Stimulated activated CD4-positive, alpha-beta T cell treated with anti-CD3 and anti-CD28 coated beads, Interleukin-1b, Interleukin-23, amount 100 ng/mL, for 4 hours (primary cell): ENCODE data around the gene ABHD14A.
"Not testable (repeated sequence)": the region's sequence is repeated elsewhere in the genome, so short reads cannot be mapped to it uniquely, and the experiment has no call there.

Experiments used
- DNase-seq, 2 donors: peaks; one replicate each; pipeline ENCODE4 v3.0.0-alpha.2; 2020; ENCODE audit warnings: low read depth in 2 of 2

The ABHD14A gene

DNA sequence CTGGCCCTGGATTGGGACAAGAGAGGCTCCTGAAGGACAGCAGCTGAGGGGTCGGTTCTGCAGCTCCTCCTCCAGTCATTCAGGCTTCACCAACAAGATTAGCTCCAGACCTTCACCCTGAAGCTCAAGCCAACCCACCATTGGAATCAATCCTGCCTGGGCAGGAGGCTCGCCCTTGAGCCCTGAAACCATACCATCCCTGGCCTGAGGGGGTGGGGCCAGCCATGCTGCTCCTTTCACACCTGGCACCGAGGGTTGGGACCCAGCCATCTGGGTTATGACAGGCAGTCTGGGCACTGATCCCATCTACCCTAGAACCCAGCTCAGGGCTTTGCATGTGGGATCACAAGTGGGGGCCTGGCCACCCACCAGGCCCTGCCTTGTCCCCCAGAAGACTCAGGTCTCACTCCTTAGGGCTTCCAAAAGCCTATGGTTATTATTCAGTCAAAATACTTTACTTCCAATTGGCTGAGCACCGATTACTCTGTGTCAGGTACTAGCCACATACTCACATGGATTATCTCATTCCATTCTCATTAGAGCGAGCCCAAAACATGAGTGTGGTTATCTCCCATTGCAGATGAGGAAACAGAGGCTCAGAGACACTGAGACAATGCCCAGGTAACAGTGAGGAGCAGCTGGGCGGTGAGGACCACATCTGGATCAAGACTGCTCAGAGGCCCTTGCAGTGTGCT lies 4.1 kb upstream of the ABHD14A start:
- no peak for DNase-seq

DNA sequence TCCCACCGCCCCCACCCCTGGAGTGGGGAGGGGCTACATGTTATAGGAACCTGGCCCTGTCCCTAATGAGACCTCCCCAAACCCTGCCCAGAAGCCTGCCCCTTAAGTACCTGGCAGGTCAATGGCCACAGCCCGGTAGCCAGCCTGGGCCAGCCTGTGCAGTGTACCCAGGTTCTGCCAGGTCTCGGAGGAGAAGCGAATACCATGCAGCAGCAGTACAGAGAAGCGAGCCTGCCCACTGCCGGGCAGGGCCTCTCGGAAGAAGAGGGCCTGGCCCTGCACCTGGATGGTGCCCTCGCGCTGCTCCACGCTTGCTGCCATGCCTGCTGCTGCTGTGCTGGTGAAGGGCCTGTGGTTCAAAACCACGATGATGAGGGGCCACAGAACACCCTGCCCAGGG lies 3.5 kb upstream of the ABHD14A start:
- DNase-seq, result no peak

DNA sequence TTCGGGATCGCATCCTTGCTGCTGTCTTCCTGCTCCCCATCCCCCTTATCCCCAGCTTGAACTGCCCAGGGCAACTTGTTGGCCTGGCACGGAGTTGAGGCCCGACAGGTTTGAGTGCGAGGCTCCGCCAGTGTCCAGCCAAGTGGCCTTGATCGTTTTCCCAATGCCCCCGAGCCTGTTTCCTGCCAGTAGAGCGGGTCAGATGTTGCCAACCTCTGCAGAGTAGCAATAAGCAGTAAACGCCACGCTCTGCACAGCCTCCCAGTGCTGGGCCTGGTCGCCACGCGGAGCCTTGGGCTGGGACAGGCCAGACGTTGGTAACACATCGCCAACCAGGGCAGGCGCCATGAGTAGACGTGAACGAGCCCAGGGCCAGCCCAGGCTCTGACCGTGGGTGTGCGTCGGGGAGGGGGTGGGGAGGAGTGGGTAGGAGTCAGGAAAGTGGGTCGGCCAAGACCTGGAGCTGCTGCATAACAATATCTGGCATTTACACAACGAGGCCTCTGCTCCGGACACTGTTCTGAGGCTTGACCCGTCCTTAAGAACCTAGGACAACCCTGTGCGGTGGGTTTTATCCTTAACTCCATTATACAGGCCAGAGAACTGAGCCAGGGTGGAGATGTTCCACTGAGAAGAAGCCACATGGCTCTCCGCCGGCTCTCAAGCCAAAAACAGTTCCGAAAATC lies 444 bp upstream of the ABHD14A start:
- DNase-seq, result no peak

DNA sequence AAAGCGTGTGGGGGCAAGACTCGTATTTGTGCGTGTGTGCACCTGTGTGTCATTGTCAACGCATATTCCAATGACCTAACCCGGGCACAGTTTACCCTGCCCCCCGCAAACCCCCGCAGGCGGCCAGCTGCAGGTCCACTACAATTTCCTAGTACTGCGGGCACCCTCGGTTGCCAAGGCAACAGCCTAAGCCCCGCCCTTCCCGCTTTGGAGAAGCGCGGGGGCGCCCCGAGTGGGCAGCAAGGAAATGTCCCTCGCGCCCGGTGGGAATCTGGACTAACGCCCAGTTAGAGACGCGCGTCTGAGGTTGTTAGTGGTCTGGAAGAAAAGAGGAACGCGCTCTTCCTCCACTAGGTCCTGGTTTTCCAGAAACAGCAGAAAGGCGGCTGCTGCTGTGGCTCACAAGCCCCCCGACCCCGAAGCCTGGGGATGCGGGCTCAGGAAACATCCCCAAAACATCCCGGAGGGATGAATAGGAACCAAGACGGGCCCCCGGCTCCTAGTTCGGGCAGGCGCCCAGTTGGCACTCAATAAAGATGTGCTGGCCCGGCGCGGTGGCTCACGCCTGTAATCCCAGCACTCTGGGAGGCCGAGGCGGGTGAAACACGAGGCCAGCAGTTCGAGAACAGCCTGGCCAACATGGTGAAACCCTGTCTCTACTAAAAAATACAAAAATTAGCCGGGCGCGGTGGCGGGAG lies 1.1 kb downstream of the ABHD14A start:
- DNase-seq, result no peak

DNA sequence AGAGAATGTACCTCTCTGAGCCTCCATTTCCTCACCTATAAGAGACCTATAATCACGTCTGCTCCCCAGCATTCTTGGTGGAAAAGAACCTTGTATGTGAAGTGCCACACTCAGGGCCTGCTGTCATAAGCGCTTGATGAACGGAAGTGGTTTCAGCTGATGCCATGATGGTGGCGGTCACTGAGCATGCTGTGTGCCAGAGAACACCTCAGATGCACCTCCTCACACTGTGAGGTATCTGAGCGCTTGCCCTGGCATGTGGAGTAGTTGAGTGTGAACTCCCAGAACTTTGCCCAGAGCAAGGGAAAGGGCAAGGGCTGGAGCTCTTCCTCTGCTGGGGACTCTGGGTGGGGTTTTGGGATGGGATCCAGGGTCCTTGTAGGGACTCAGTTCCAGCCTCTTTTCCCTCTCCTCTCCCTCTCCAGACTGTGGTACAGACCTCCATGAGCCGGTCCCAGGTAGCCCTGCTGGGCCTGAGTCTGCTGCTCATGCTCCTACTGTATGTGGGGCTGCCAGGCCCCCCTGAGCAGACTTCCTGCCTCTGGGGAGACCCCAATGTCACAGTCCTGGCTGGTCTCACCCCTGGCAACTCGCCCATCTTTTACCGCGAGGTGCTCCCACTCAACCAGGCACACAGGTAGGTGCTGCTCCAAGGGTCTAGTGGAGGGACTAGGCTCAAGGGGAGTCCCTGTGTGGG lies 2.7 kb downstream of the ABHD14A start:
- DNase-seq, result no peak

DNA sequence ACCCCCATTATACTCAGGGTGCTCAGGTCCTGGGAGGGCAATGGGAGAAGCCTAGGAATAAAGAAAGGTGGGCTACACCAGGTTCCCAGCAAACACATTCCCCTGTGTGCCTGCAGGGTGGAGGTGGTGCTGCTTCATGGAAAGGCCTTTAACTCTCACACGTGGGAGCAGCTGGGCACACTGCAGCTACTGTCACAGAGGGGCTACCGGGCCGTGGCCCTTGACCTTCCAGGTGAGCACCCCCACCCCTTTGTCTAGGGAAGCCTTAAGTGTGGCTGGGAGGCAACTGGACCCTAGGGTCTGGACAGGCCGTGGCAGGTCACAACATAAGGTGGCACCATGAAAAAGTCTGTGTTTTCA lies 3.3 kb downstream of the ABHD14A start:
- DNase-seq, result no peak

DNA sequence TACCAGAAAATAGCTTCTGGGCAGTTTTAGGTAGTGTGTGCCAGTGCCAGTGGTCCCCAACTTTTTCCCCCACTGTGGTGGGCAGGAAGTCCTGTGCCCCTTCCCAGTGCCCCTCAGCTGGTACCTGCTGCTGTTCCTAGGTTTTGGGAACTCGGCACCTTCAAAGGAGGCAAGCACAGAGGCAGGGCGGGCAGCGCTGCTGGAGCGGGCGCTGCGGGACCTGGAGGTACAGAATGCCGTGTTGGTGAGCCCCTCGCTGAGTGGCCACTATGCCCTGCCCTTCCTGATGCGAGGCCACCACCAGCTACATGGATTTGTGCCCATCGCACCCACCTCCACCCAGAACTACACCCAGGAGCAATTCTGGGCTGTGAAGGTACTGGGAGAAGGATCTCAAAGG lies 5.4 kb downstream of the ABHD14A start:
- no peak for DNase-seq

DNA sequence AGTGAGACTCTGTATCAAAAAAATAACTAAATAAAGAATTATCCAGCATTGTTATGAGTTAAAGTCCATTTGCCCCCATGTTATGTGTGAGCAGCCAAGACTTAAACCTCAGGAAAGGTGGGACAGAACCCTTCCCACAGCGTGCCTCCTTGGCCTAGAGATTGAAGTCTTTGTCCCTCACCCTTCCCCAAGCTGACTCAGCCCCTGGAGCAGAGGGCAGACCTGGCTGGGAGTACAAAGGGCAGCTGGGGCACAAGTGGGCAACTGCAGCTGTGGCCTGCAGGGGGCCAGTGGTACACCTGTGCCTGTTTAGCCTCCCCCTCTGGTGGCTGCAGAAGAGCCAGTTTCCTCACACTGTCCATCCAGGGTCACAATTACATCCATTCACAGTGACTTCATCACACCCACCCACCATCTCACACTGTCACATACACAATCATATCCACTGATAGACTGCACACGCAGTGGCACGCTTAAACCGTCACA lies 7.5 kb downstream of the ABHD14A start:
- DNase-seq, result no peak

DNA sequence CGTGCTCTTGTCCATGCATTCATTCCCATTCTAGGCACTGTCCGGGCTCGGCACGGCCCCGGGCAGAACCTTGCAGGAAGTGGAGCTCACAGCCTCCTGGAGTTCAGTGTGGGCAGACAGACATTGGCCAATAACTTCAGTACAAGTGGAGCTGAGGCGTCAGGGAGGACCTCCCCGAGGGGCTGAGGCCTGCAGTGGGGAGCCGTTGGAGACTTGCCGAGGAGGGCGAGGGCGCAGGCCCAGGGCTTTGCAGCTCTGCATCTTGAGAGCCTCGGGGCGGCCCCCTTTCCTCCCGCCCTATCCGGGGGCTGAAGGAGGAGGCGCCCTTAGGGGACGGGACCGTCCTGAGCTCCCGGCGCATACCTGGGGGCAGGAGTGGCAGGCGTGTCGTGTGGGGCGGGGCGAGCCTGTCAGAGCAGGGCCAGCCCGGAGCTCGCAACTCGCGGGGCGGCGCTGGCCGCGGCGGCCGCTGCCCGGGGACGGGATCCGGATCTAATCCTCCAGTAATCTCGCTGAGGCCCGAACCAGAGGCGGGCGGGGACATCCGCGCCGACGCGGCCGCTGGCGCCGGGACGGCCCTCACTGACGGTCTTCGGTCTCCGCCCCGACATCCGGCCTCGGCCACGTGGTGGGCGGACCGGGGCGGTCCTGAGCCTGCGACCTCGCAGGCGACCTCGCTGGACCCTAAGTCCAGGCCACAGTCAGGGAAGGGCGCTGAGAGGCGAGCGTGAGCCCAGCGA lies 8.1 kb downstream of the ABHD14A start, which contains the start of gene ACY1:
ACY1 (plus strand) TSS at position 698 of the 740 bp plus-strand sequence. CDS start 530 bp downstream, outside the sequence.
- DNase-seq, result peak; percentile 41 to 73

DNA sequence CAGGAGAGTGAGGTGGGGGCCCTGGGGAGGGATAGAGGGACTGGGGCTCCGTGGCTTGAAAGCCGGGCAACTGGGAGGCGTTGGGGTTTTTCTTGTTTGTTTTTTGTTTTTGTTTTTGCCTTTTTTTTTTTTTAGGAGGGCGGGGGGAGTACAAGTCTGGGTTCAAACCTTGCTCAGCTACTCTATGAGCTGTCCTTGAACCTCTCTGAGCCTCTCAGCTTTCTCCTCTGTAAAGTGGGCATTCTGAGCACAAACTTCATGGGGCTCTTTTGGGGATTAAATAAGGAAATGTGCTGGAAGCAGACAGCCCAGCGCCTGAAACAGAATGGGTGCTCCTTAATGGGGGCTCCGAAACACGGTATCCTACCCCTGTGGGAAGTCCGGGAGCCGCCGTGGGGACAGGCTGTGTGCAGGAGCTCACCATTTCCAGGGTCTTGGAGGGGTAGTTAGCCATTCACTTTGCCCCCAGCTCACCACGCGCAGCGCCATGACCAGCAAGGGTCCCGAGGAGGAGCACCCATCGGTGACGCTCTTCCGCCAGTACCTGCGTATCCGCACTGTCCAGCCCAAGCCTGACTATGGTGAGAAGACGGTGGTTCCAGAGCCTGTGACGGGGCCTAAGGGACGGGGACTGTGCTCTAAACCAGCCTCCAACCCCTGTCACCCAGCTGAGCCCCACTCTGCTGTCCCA lies 8.9 kb downstream of the ABHD14A start:
- DNase-seq, result no peak

DNA sequence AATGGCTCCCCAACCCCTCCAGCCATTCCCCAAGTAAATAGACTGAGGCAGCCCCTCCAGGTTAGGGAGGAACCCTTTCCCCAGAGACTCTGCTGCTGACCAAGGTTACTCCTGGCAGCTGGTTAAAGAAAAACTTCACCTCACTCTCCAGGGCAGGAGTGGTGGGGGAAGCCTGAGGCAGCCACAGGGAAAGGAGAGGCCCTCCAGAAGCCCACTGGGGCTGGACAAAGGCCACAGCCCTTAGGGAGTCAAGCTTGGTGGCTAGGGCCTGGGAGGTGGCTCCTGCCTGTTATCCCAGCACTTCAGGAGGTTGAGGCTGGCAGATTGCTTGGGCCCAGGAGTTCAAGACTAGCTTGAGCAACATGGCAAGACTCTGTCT lies 9.4 kb downstream of the ABHD14A start:
- DNase-seq, result no peak

DNA sequence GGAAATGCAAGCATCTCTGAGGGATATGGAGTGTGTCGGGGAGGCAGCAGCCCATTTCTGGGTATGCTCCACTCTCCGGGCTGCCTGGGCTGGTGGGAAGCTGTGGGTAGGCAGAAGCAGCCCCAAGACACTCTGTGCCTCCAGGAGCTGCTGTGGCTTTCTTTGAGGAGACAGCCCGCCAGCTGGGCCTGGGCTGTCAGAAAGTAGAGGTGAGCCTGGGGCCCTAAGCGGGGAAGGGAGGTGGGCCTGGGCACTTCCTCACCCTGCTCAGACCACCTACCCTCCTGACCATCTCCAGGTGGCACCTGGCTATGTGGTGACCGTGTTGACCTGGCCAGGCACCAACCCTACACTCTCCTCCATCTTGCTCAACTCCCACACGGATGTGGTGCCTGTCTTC lies 10.2 kb downstream of the ABHD14A start:
- DNase-seq, result no peak

DNA sequence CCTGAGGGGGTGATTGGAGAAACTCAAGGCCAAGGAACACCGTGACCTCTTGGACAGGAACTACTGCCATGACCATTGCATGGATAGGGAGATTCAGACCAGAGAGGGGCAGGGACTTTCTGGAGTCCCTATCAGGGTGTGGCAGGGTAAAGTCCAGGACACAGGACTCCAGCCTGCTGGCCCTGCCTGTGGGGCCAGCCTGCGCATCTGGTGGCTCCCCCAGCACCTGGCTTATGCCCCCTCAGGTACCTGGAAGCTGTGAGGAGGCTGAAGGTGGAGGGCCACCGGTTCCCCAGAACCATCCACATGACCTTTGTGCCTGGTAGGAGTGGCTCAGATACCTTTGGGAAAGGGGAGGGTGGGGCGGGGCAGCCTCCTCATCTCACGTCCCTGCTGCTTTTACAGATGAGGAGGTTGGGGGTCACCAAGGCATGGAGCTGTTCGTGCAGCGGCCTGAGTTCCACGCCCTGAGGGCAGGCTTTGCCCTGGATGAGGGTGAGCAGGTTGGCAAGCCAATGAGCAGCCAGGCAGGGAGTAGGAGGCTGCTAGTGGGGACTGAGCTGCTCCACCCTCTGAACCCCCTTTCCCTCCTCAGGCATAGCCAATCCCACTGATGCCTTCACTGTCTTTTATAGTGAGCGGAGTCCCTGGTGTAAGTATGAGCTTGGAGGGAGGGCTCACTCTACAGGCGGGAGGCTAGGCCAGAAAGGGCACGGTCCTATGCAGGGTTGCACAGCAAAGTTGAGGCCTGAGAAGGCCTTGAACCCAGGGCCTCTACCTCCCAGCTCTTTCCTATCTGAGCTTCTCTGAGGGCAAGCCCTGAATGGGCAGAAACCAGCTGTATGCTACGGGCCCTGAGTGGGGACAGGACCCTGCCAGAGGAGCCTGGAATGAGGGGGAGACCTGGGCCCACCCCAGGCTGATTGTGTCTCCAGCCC lies 11.4 kb downstream of the ABHD14A start:
- no peak for DNase-seq

DNA sequence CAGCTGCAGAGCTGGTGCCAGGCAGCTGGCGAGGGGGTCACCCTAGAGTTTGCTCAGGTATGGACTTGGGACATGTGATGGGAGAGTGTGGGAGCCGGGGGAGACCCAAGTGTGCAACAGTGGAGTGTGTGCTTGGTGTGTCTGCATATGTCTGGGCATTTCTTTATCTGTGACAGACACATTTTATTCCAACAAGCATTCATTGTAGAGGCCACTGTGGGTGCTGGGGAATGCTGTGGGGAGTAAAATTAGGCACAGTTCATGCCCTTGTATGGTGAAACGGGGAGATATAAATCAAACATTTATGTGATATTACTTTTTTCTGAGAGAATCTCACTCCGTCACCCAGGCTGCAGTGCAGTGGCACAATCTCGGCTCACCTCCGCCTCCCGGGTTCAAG lies 12.7 kb downstream of the ABHD14A start:
- no peak for DNase-seq

DNA sequence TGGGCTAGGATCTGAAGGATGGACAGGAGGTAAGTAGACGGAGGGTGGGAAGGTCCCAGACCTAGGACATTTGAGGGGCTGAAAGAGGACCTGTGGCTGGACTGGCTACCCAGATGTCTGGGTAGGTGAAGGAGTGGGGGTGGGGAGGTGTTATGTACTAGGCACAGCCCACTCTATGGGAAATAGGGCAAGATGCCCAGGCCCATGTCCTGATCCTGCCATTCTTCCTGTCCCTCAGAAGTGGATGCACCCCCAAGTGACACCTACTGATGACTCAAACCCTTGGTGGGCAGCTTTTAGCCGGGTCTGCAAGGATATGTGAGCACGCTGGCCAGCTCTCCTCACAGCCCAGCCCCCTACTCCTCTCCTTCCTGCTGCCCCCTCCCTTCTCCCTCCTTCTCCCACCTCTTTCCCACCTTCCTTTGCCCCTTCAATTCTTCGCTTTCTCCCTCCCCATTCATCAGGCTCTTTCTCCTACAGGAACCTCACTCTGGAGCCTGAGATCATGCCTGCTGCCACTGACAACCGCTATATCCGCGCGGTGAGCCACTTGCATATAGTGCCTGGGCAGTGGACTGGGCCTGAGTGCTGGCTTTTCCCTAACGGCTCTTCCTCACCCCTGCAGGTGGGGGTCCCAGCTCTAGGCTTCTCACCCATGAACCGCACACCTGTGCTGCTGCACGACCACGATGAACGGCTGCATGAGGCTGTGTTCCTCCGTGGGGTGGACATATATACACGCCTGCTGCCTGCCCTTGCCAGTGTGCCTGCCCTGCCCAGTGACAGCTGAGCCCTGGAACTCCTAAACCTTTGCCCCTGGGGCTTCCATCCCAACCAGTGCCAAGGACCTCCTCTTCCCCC lies 13.7 kb downstream of the ABHD14A start:
- DNase-seq, result no peak

DNA sequence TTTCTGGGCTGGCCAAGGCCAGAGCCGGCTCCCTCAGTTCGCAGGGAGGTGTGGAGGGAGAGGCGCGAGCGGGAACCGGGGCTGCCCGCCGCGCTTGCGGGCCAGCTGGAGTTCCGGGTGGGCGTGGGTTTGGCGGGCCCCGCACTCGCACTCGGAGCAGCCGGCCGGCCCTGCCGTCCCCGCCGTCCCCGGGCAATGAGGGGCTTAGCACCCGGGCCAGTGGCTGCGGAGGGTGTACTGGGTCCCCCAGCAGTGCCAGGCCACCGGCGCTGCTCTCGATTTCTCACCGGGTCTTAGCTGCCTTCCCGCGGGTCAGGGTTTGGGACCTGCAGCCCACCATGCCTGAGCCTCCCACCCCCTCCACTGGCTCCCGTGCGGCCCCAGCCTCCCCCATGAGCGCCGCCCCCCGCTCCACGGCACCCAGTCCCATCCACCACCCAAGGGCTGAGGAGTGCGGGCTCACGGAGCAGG lies 15.7 kb downstream of the ABHD14A start:
- not testable (repeated sequence) for DNase-seq

DNA sequence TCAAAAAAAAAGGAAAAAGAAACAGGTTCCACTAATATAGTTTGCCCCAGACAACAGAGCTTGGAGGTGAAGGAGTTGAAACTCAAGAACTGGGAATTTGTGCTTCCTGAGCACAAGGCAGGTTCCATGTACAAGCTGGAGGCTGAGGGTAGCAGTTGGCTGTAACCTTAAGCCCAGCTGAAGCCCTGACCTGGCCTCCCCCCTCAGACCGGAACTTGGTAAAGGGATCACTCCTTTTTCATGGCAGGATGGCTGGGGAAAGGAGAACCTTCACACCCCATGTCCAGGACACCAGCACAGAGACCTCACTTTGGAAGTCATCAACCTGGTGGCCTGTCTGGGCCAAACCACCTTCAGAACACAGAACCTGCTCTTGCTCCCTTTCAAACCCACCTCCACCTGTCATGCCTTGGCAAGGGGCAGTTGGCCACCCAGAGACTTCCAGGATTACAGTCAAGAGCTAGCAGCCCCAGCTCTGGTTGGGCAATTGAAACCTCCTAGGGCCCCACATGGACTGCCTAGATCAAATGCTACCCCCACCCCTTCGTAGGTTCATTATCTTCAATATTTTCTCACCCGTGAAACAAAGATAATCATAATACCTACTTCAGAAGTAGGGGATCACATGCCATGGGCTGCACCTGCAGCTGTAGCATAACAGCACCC lies 17.3 kb downstream of the ABHD14A start:
- no peak for DNase-seq

DNA sequence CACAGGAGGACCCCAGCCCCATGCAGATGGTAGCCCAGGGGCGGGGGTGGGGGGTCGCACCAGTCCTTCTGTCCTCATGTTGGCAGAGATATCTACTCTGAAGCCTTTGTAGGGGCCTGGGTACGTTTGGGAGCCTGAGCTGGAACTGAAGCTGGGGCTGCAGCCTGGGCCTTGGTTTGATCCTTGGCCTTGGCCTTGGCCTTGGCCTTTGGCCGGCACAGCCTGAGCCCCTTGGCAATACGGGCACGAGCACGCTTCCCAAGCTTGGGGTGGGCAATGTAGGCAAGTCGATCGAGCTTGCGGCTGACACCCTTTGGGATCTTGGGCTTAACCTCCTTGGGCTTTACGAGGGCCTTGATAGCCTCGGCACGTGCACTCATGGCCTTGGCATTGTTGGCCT lies 18.8 kb downstream of the ABHD14A start:
- not testable (repeated sequence) for DNase-seq
